GM12873 (cell line): Measurements from ENCODE around the gene C5orf15.

Source experiments
- CTCF ChIP-seq: IDR thresholded peaks from 2 replicates; pipeline ENCODE4 v1.5.1; 2012; ENCODE audit warnings: low read depth, mild to moderate bottlenecking, moderate library complexity, low read length, control low read depth; ENCODE audit not compliant: insufficient read depth; ENCODE audit errors: missing control alignments

Gene C5orf15

DNA sequence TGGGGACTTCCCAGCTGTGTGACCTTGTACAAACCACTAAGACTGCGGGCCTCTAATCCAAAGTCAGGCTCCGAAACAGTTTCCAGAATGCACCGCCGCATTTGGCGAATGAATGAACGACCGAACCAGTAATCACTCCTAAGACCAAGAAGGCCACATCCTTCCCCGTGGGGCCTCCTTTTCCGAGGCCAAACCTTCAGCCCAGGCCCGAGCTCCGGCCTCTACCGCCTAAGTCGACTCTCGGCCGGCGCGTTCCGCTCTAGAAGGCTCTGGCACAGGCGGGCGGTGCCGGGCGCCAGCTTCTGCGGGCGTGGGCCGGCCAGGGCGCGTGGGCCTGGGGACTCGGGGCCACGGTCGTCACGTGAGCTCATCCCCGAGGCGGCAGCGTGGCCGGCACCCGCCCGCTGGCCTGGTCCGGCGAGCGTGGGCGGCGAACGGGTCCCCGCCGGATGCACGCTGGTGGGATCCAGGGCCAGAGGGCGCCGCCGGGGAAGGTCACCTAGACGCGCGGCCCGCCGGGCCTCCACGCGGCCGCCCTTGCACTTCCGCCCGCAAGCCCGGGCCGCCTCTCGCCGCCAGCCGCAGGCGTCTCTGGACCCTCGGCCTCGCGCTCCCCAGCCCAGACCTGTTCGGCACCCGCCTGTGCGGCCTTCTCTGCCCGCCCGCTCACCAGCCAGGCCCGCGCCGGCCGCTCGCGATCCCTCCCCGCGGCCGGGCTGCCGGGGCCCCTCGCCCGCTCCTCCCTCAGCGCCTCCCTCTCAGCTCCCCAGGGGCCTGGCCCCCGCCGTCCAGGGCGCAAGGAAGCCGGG is 35.6 kb upstream of the C5orf15 start:
- no peak for TF ChIP-seq CTCF

- no peak for TF ChIP-seq CTCF
Measured at GRCh38 chr5:134003064-134003816, 34.8 kb upstream of the C5orf15 start.

GRCh38 chr5:134001938-134002731 is 33.7 kb upstream of the C5orf15 start:
- TF ChIP-seq CTCF, result no peak

DNA sequence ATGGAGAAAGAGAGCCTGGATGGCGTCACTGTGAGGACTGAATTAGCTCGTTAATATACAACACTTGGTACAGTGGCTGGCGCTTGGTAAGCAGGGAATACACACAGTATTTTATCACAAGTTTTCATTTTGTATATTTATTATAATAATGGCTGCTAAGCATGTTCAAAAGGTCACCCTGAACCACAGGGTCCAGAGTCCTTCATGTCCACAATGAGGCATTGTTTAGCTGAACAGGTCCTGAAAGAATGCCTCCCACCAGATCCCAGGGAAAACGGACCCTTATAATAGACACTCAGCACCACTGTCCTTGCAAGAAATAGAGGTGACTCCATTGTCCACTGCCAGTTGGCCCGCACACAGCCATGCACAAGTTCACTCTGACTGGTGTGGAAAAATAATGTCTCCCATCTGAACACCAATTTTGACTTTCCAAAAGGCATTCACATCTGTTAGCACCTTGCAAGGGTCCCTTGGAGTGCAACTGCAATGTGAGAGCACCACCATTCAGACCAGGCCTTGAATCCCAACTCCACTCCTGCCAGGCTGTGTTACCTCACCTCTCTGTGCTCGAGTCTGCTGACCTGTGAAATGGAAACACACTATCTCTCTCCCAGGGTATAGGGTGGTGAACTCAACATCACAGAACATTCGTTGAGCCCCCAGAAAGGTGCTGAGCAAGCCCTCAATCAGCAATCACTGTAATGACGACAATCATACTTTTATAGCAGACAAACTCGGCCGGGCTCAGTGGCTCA is 32.5 kb upstream of the C5orf15 start:
- no peak for TF ChIP-seq CTCF

- no peak for TF ChIP-seq CTCF
Measured at GRCh38 chr5:134000091-134000511, 31.7 kb upstream of the C5orf15 start.

- TF ChIP-seq CTCF, result no peak
Measured at GRCh38 chr5:133998807-133999206, 30.4 kb upstream of the C5orf15 start.
